RCC 7860 (cell line): ENCODE results near the gene TSPO.

ENCODE experiments used
- DNase-seq: peaks from one replicate; pipeline ENCODE4 v3.0.0-alpha.2; 2015; ENCODE audit warnings: low spot score
- FAIRE-seq: peaks from 2 replicates; lab custom pipeline; 2012; peaks lifted over from hg19 to GRCh38; lab: Jason Lieb, UNC

TSPO gene

GRCh38 chr22:43199541-43199940, 48.2 kb downstream of the TSPO start:
- DNase-seq (no peak), FAIRE-seq (no peak)

DNA sequence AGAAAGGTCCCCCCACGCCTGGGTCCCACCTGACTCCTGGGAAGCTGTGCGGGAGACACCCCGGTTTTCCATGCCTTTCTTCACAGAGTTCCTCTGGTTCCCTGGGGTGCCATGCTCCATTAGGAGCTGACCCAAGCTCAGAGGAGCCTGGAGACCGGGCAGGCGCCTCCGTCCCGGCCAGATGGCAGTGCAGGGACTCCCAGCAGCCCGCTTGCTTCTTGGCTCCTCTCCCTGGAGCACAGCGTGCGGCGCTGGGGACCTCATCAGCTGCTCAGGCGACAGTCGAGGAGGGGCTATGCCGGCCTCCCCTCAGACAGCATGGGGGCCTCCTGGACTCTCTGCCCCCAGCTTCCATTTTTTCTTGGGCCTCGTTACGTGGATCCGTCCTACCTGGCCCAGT, 48.7 kb downstream of the TSPO start:
- no peak for FAIRE-seq

GRCh38 chr22:43200555-43200954, 49.2 kb downstream of the TSPO start:
- FAIRE-seq (no peak), DNase-seq (no peak)

More for the DNA sequence above, 48.7 kb downstream of the TSPO start:
- no peak for DNase-seq

DNA sequence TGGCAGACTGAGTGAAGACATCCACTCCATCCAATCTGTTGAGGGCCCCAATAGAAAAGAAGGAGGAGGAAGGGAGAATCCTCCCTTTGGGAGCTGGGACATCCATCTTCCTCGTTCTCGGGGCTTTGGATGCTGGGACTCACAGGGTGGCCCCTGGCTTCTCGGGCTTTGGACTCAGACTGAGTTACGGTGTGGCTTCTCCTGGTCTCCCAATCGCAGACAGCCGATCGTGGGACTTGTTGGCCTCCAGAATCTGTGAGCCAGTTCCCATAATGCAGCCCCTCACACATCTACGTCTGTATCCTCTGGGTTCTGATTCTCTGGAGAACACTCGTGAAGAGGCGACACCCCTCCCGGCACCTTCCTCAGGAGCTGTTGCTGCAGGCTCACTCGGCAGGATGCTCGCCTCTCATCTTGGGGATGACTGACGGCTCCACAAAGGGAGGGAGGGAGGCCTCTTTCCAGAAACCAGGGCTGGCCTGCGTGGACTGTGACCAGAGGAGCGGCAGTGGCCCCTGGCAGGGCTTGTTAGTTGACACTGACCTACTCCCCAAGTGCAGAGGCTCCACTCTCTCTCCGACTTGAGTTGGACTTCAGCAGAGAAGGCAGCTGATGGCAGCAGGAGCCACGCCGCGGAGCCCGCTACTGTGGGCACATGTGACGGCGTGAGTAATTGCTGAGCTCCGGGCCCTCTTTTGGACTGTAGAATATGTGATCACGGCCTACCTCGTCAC, 50.3 kb downstream of the TSPO start:
- FAIRE-seq (no peak), DNase-seq (no peak)

DNA sequence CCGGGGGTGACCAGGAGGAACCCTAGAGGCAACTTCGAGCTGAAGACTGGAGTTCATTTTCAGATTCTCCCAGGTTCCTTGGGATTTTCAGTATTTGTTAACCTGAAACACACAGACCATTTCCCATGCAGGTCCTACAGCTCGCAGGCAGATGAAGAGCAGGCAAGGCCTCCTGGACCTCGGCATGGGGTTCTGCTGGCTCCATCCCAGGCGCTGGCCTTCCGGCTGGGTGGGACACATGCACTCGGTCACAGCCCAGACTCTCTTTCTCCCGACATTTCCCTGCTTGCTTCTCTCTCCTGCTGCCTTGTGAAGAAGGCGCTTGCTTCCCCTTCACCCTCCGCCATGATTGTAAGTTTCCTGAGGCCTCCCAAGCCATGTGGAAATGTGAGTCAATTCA, 51.0 kb downstream of the TSPO start:
- FAIRE-seq: no peak

DNA sequence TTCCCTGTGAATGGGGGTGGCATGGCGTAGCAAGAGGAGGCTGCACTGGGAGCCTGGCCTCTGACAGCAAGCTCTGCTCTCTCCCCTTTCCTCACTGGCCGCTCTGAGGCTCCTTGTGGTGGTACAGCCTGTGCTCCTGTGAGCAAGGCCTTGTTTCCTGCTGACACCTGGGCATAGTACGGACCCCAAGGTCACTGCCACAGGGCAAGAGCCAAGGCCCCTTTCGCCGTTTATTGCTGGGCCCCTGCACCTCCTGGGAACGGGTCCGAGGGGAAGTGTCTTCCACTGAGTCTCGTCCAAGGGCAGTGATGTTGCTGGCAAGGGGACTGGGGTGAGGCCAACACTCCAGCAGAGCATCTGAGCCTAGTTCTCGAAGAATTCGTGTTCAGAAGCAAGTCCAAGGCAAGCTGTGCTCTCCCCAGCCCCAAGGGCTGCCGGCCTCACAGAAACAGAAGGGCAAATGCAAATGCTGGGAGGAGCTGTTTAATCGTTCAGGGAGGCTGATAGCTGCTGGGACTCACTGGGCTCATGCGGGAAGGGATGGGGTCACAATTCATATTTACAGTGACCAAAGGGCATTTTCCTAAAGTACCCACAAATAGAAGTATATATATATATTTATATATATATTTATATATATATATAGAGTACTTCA, 51.5 kb downstream of the TSPO start:
- FAIRE-seq (no peak), DNase-seq (no peak)

More for the DNA sequence above, 51.0 kb downstream of the TSPO start:
- no peak for DNase-seq

DNA sequence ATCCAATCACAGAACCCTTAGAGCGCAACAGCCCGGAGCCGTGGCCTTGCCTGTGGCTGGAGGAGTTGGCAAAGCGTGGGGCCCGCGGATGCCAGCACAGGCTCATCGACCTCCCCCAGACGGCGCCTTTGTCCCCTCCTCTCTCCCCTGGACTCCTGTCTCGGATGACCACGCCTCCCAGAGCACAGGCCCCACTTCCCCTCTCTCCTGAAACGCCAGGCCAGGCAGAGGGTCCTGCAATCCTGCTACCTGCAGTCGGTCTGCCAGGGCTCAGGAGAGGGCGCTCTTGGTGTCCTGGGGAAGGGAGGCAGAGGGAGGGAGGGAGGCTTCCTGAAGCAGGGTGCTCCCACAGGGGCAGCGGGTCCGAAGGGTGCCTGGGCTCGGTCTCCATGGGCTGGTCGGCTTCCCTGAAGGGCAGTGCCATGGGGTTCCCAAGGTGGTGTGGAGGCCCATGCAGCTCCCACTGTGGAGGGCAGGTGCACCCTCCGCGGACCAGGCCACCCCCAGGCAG, 52.2 kb downstream of the TSPO start:
- FAIRE-seq: no peak

DNA sequence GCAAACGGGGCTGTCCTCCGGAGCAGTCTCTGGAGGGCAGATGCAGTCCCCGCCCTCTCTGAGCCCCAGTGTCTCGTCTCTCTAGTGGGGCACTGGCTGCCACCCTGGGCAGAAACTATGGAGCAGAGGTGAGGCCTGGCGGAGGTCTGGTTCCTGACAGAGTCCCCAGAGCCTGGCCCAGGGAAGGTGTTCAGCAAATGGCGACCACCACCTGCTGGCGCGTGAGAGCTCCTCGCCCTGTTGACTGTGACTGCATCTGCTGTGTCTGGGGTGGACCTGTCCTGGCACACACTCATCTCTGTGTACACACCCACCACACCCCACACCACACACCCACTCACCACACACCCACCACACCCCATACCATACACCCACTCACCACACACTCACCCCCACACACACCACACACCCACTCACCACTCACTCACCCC, 53.9 kb downstream of the TSPO start:
- DNase-seq (no peak), FAIRE-seq (no peak)

More for the DNA sequence above, 52.2 kb downstream of the TSPO start:
- no peak for DNase-seq

DNA sequence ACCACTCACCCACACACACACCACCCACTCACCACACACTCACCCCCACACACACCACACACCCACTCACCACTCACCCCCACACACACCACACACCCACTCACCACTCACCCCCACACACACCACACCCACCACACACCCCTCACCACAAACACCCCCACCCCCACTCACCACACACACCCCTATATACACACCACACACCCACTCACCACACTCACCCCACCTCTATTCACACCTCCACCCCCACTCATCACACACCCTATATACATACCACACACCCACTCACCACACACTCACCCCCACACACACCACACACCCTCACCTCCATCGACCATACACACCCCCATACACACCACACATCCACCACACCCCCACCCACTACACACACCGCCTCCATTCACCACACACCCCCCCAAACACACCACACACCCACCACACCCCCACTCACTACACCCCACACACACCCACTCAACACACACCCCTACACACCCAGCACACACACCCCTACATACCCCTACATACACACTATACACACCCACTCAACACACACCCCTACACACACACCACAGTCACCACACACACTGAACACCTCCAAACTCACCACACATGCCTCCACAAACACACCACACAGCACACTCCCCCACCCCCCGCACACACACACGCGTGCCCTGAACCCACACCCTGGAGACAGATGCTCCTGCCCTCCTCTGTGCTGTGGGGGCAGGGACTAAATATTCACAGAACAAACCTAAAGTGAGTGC, 54.6 kb downstream of the TSPO start:
- no peak for FAIRE-seq

DNA sequence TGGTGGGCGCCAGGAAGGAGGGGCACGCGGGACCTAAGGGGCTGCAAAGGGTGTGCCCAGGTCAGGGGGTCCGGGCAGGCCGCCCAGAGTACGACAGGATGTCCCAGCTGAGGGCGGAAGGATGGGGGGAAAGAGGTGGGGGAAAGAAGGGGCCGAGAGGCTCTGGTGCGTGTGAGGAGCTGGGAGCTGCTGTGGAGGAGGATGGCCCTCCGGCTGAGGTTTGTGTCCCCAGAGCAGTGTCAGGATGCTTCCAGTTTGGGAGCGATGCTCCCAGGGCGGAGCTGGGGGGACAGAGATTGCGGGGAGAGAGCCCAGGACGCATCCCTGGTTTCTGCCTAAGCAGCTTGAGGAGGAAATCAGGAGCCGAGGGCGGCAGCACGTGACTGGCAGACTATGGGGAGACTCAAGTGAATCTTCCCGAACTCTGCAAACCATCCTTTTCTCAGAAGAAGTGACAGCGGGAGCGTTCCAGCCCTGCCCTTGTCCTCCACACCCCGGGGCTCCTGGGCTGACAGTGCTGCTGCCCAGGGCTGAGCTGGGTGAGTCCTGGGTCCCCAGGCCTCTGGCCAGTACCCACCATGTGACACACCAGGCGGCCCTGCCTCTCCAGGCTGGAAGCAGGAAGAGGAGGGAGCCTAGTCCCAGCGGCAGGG, 55.3 kb downstream of the TSPO start:
- FAIRE-seq (no peak), DNase-seq (no peak)

More for the DNA sequence above, 54.6 kb downstream of the TSPO start:
- DNase-seq: no peak

- DNase-seq: no peak
- FAIRE-seq: no peak
Observed at GRCh38 chr22:43207386-43207785, 56.0 kb downstream of the TSPO start.

DNA sequence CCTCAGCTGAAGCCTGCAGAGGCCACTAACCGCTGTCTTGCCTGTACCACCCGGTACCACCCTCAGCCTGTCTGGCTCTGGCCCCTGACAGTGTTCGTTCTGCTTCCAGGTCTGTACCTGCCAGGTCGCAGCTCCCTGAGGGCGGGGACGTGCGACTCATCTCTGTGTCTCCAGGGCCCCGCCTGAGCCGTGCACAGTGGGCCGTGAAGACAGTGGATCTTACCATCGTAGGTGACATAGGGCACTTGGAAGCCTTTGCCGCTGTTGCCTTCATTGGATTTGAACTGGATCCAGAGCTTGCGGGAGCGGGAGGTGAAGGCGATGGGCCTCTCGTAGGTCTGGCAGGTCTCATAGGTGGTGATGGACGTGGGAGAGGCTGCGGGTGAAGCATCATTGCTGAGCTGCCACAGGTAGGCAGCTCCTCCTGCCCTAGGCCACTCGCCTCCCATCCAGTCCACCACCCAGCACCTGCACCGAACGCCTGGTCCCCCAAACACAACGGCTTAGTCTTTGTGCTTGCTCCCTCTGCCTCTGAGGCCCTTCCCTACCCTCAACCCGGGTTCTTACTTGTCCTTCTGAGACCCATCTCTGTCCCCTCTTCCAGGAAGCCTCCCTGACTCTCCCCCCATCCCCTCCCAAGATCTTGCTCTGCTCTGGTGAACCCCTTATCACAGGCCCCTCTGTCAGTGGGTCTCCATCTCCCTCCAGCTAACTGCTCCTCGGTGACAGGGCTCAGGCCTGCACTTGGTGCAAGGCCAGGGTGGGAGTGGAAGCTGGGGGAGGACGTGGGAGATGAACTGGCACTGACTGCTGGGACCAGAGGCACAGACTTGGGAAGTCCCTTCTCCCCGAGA, 56.7 kb downstream of the TSPO start:
- FAIRE-seq: no peak

GRCh38 chr22:43208703-43209522, 57.6 kb downstream of the TSPO start:
- DNase-seq (no peak), FAIRE-seq (no peak)

More for the DNA sequence above, 56.7 kb downstream of the TSPO start:
- DNase-seq: no peak

GRCh38 chr22:43209523-43209890, 58.1 kb downstream of the TSPO start:
- FAIRE-seq: no peak
- DNase-seq: no peak

GRCh38 chr22:43209971-43210370, 58.6 kb downstream of the TSPO start:
- FAIRE-seq (no peak), DNase-seq (no peak)

GRCh38 chr22:43210631-43211515, 59.5 kb downstream of the TSPO start:
- no peak for FAIRE-seq
- no peak for DNase-seq

GRCh38 chr22:43211941-43212433, 60.6 kb downstream of the TSPO start:
- DNase-seq (no peak), FAIRE-seq (no peak)

DNA sequence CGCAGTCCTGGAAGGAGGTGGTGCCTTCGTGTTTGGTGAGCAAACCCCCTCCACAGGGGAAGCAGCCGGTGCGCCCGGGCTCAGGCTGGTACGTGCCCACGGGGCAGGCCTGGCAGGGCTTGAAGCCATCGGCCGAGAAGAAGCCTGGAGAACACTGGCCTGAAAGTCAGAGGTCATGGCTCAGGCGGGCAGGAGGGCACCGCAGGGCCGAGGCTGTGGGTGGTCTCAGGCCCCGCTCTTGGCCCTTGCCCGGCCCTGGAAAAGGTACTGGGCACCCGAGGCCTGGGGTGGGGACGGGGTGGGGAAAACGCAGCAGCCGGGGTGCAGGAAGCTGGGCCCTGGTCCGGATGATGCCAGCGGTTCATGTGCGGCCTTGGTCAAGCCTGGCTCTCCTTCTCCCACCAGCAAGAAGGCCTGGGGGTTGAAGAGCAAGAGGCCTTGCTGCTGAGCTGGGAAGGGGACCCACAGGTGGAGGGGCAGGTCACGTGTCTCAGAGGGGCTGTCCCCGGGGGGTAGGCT, 61.1 kb downstream of the TSPO start:
- DNase-seq: no peak
- no peak for FAIRE-seq
